Measurements from ENCODE around the gene IQSEC3.
A peak's percentile ranks its signal among the peaks of the same experiment; 100 is the strongest.

Gene IQSEC3

DNA sequence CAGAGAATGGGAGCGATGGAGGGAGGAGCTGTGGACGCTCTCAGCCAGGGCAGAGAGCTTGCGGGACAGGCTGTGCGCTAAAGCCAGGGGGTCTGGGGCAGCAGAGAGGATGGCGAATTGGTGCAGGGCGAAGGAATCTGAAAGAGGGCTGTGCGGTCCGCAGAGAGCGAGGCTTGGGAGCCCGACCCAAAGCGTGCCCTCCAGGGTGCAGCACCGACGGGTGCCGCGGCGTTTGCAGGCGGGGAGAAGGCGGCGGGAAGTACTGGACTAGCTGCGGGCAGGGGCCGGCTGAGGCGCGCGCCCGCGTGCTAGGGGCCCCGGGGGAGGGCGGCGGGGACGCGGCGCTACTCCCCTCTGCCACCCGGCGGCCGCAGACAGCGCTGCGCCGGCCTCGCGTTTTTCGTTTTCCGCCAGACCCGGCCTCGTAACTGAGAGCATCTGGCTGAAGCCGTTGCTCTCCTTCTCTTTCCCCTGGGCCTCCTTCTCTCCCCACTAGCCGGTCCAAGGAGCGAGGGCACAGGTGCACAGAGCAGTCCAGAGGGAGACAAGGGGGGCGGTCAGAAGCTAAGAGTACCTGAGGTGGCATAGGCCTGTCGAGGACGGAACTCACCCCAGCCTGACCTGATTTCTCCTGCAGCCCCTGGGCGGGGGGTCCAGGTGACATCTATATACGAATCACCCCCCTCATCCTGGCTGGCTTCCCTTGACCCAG, 122.5 kb downstream of the IQSEC3 start:
- Histone ChIP-seq H3K4me1 (ENCODE audit: control insufficient read depth, insufficient read depth, low read depth, low read length) (peaks cover 16% of the 10 kb centered on the region), H3K4ac (ENCODE audit: low read depth in 1 of 2, low read length in 2 of 2) (peak overlapping the region in 1 of 2 experiments; percentile 37), H3K18ac (ENCODE audit: low read depth in 1 of 2, low read length in 2 of 2) (peak overlapping the region; percentile 54 to 88), H3K23ac (ENCODE audit: low read length in 2 of 2) (no peak overlapping the region), H4K8ac (ENCODE audit: low read length) (peak overlapping the region; percentile 86), H3K4me3 (ENCODE audit: insufficient read depth in 1 of 2, low read depth in 1 of 2, low read length in 2 of 2) (peak overlapping the region; percentile 53 to 78), H3K27me3 (ENCODE audit: control insufficient read depth in 1 of 2, insufficient read depth in 1 of 2, low read length in 2 of 2) (peaks cover 9 to 62% of the 10 kb centered on the region in 2 experiments), H2AFZ (ENCODE audit: low read depth, low read length) (peak overlapping the region; percentile 92), H3K9ac (ENCODE audit: low read length) (peak overlapping the region; percentile 71), H3K9me3 (ENCODE audit: control insufficient read depth, low read length) (no peaks in the 10 kb centered on the region), H2BK12ac (ENCODE audit: low read length in 2 of 2) (peak overlapping the region in 1 of 2 experiments; percentile 59), H2BK5ac (ENCODE audit: low read depth, low read length, poor library complexity, severe bottlenecking) (no peak overlapping the region), H3K4me2 (ENCODE audit: low read length, poor library complexity, severe bottlenecking) (peak overlapping the region; percentile 95), H3K36me3 (ENCODE audit: control insufficient read depth in 1 of 2, insufficient read depth in 2 of 2, low read depth in 1 of 2, low read length in 2 of 2) (no peaks in the 10 kb centered on the region), H3K14ac (ENCODE audit: low read length in 2 of 2) (peak overlapping the region in 1 of 2 experiments; percentile 68), H3K79me1 (replicated peaks; ENCODE audit: low read length, poor library complexity, severe bottlenecking) (no peaks in the 10 kb centered on the region), H2BK120ac (ENCODE audit: low read depth, low read length) (no peak overlapping the region), H4K91ac (ENCODE audit: low read length) (no peak overlapping the region), H3K27ac (ENCODE audit: low read length, poor library complexity, severe bottlenecking) (no peak overlapping the region), H2AK5ac (ENCODE audit: low read length, severe bottlenecking) (no peak overlapping the region), H2BK15ac (ENCODE audit: low read depth, poor library complexity, severe bottlenecking) (no peak overlapping the region)
- peak; percentile 57 for DNase-seq
- 23% methylated on average over 21 of the region's 52 CpGs for WGBS

DNA sequence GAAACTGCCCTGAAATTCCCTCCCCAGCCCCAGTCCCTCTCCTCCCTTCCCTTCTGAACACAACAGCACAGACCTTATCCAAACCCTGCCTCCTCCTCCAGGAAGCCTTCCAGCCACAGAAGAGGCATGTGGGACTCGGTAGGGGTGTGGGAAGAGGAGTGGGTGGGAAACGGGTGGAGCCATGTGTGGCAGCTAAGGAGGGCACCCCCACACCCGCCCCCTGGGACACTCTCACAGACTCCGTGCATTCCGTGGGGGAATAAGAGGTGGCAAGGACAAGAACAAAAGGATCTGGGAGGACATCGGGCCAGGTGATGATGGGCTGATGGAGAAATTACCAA, 123.0 kb downstream of the IQSEC3 start:
- no peak overlapping the region for H3K4ac ChIP-seq (ENCODE audit: low read depth in 1 of 2, low read length in 2 of 2)
- H3K4me3 ChIP-seq (ENCODE audit: insufficient read depth in 1 of 2, low read depth in 1 of 2, low read length in 2 of 2) = peak overlapping the region in 1 of 2 experiments; percentile 78
- no peak overlapping the region for H3K23ac ChIP-seq (ENCODE audit: low read length in 2 of 2)
- H2BK5ac ChIP-seq (ENCODE audit: low read depth, low read length, poor library complexity, severe bottlenecking) = no peak overlapping the region
- no peaks in the 10 kb centered on the region for H3K36me3 ChIP-seq (ENCODE audit: control insufficient read depth in 1 of 2, insufficient read depth in 2 of 2, low read depth in 1 of 2, low read length in 2 of 2)
- no peak overlapping the region for H2BK120ac ChIP-seq (ENCODE audit: low read depth, low read length)
- no peak overlapping the region for H3K18ac ChIP-seq (ENCODE audit: low read depth in 1 of 2, low read length in 2 of 2)
- H3K27me3 ChIP-seq (ENCODE audit: control insufficient read depth in 1 of 2, insufficient read depth in 1 of 2, low read length in 2 of 2) = peaks cover 13 to 67% of the 10 kb centered on the region in 2 experiments
- WGBS = no CpG with 5 or more reads among the region's 6 CpGs
- peak overlapping the region; percentile 71 for H3K9ac ChIP-seq (ENCODE audit: low read length)
- no peak overlapping the region for H3K27ac ChIP-seq (ENCODE audit: low read length, poor library complexity, severe bottlenecking)
- H2BK12ac ChIP-seq (ENCODE audit: low read length in 2 of 2) = no peak overlapping the region
- H2AFZ ChIP-seq (ENCODE audit: low read depth, low read length) = no peak overlapping the region
- no peak overlapping the region for H2AK5ac ChIP-seq (ENCODE audit: low read length, severe bottlenecking)
- H3K9me3 ChIP-seq (ENCODE audit: control insufficient read depth, low read length) = no peaks in the 10 kb centered on the region
- no peak overlapping the region for H4K8ac ChIP-seq (ENCODE audit: low read length)
- no peaks in the 10 kb centered on the region for H3K79me1 ChIP-seq (replicated peaks; ENCODE audit: low read length, poor library complexity, severe bottlenecking)
- no peak overlapping the region for H4K91ac ChIP-seq (ENCODE audit: low read length)
- DNase-seq = no peak
- no peak overlapping the region for H2BK15ac ChIP-seq (ENCODE audit: low read depth, poor library complexity, severe bottlenecking)
- no peak overlapping the region for H3K4me2 ChIP-seq (ENCODE audit: low read length, poor library complexity, severe bottlenecking)
- H3K14ac ChIP-seq (ENCODE audit: low read length in 2 of 2) = no peak overlapping the region
- H3K4me1 ChIP-seq (ENCODE audit: control insufficient read depth, insufficient read depth, low read depth, low read length) = peaks cover 16% of the 10 kb centered on the region

DNA sequence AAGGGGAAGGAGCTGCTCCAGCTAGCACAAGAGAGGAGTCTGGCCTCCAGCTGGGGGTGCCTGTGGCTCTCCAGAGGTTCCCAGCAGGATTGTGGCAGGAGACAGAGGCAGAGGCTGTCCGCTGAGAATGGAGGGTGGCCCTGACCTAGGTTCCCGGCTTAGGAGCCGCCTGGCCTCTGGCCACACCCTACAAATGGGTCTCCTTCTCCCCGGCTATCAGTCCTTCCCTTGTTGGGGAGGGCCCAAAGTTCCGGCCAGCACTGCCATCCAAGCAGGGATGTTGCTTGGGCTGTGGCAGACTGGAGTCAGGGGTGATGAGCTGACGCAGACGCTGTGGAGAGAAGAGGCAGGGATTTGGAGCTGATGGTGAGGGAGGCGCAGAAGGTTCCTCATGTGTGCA, 124.3 kb downstream of the IQSEC3 start:
- H3K23ac ChIP-seq (ENCODE audit: low read length in 2 of 2) = no peak overlapping the region
- H3K36me3 ChIP-seq (ENCODE audit: control insufficient read depth in 1 of 2, insufficient read depth in 2 of 2, low read depth in 1 of 2, low read length in 2 of 2) = no peaks in the 10 kb centered on the region
- no peak overlapping the region for H4K91ac ChIP-seq (ENCODE audit: low read length)
- no peak for DNase-seq
- H3K9me3 ChIP-seq (ENCODE audit: control insufficient read depth, low read length) = no peaks in the 10 kb centered on the region
- no peak overlapping the region for H3K9ac ChIP-seq (ENCODE audit: low read length)
- no peak overlapping the region for H3K4me2 ChIP-seq (ENCODE audit: low read length, poor library complexity, severe bottlenecking)
- no peak overlapping the region for H2BK120ac ChIP-seq (ENCODE audit: low read depth, low read length)
- H3K4me1 ChIP-seq (ENCODE audit: control insufficient read depth, insufficient read depth, low read depth, low read length) = peaks cover 13% of the 10 kb centered on the region
- H4K8ac ChIP-seq (ENCODE audit: low read length) = no peak overlapping the region
- H2AK5ac ChIP-seq (ENCODE audit: low read length, severe bottlenecking) = no peak overlapping the region
- no peak overlapping the region for H3K14ac ChIP-seq (ENCODE audit: low read length in 2 of 2)
- H2BK15ac ChIP-seq (ENCODE audit: low read depth, poor library complexity, severe bottlenecking) = no peak overlapping the region
- H3K4ac ChIP-seq (ENCODE audit: low read depth in 1 of 2, low read length in 2 of 2) = no peak overlapping the region
- H3K27me3 ChIP-seq (ENCODE audit: control insufficient read depth in 1 of 2, insufficient read depth in 1 of 2, low read length in 2 of 2) = peaks cover 25 to 77% of the 10 kb centered on the region in 2 experiments
- no peaks in the 10 kb centered on the region for H3K79me1 ChIP-seq (replicated peaks; ENCODE audit: low read length, poor library complexity, severe bottlenecking)
- no peak overlapping the region for H3K18ac ChIP-seq (ENCODE audit: low read depth in 1 of 2, low read length in 2 of 2)
- H3K27ac ChIP-seq (ENCODE audit: low read length, poor library complexity, severe bottlenecking) = no peak overlapping the region
- no peak overlapping the region for H2AFZ ChIP-seq (ENCODE audit: low read depth, low read length)
- 91% methylated on average over 8 of the region's 8 CpGs for WGBS
- no peak overlapping the region for H2BK12ac ChIP-seq (ENCODE audit: low read length in 2 of 2)
- H2BK5ac ChIP-seq (ENCODE audit: low read depth, low read length, poor library complexity, severe bottlenecking) = no peak overlapping the region
- H3K4me3 ChIP-seq (ENCODE audit: insufficient read depth in 1 of 2, low read depth in 1 of 2, low read length in 2 of 2) = no peak overlapping the region

DNA sequence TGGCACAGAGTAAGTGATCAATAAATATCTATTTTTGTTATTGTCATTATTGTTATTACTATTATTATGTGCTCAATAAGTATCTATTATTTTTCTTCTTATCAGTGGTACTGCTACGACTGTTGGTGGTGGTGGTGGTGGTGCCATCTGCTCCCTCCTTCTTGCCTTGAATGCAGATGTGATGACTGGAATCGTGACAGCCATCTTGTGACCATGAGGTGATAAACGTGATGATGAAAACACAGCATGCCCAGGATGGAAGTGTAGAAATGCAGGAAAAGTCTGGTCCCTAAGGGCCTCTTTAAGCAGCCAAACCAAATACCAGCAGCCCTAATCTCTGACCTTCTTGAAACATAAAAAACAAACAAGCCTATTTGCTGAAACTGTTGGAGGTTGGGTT, 125.0 kb downstream of the IQSEC3 start:
- Histone ChIP-seq H2BK12ac (ENCODE audit: low read length in 2 of 2) (no peak overlapping the region), H3K4me3 (ENCODE audit: insufficient read depth in 1 of 2, low read depth in 1 of 2, low read length in 2 of 2) (no peak overlapping the region), H3K9ac (ENCODE audit: low read length) (no peak overlapping the region), H2AK5ac (ENCODE audit: low read length, severe bottlenecking) (no peak overlapping the region), H3K27ac (ENCODE audit: low read length, poor library complexity, severe bottlenecking) (no peak overlapping the region), H3K4ac (ENCODE audit: low read depth in 1 of 2, low read length in 2 of 2) (no peak overlapping the region), H3K27me3 (ENCODE audit: control insufficient read depth in 1 of 2, insufficient read depth in 1 of 2, low read length in 2 of 2) (peaks cover 31 to 72% of the 10 kb centered on the region in 2 experiments), H2BK15ac (ENCODE audit: low read depth, poor library complexity, severe bottlenecking) (no peak overlapping the region), H4K91ac (ENCODE audit: low read length) (no peak overlapping the region), H2BK120ac (ENCODE audit: low read depth, low read length) (no peak overlapping the region), H3K18ac (ENCODE audit: low read depth in 1 of 2, low read length in 2 of 2) (no peak overlapping the region), H2BK5ac (ENCODE audit: low read depth, low read length, poor library complexity, severe bottlenecking) (no peak overlapping the region), H3K4me2 (ENCODE audit: low read length, poor library complexity, severe bottlenecking) (no peak overlapping the region), H3K4me1 (ENCODE audit: control insufficient read depth, insufficient read depth, low read depth, low read length) (peaks cover 11% of the 10 kb centered on the region), H3K36me3 (ENCODE audit: control insufficient read depth in 1 of 2, insufficient read depth in 2 of 2, low read depth in 1 of 2, low read length in 2 of 2) (no peaks in the 10 kb centered on the region), H3K23ac (ENCODE audit: low read length in 2 of 2) (no peak overlapping the region), H2AFZ (ENCODE audit: low read depth, low read length) (no peak overlapping the region), H3K79me1 (replicated peaks; ENCODE audit: low read length, poor library complexity, severe bottlenecking) (no peaks in the 10 kb centered on the region), H4K8ac (ENCODE audit: low read length) (no peak overlapping the region), H3K14ac (ENCODE audit: low read length in 2 of 2) (no peak overlapping the region), H3K9me3 (ENCODE audit: control insufficient read depth, low read length) (no peaks in the 10 kb centered on the region)
- no peak for DNase-seq
- WGBS = 70% methylated on average over 1 of the region's 3 CpGs
